CD4-positive, alpha-beta T cell treated with Interleukin-2 at 100 ng/mL for 4 hours (primary cell): ENCODE measurements around the gene GID8.
"Not testable (repeated sequence)": the region's sequence is repeated elsewhere in the genome, so short reads cannot be mapped to it uniquely, and the experiment has no call there.

Source experiments
- DNase-seq: peaks from one replicate; pipeline ENCODE4 v3.0.0-alpha.2; 2020; ENCODE audit warnings: low spot score

GID8 gene

DNA sequence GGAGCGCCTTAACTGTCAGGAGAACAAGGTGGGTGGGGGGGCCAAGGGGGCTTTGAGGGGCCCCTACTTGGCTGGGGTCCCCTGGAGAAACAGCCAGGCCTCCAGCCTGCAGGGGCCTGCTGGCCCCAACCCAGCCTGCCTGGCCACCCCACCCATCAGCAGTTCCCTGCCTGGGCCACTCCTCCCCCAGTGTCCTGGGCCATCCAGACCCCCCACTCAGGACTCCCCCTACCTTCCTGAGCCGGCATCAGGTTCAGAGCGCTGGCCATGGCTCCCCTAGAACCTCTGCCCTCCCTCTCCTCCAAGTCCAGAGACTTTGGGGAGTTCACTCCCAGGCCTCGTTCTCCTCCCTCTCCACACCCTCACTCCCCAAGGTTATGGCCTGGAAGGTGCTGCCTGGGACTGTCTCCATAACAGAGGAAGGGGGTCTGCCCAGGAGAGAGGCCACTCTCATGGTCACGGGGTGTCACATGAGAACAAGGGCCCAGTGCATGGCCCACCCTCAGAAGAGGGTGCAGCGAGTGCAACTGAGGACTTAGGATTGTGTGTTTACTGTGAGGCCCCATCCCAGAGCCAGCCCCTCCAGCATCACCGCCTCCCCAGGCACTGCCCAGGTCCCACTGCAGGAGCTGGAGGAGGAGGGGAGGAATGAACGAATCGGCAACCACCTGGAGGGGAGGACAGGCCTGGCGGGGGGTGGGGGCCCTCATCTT is 20.6 kb downstream of the GID8 start:
- DNase-seq, result no peak

DNA sequence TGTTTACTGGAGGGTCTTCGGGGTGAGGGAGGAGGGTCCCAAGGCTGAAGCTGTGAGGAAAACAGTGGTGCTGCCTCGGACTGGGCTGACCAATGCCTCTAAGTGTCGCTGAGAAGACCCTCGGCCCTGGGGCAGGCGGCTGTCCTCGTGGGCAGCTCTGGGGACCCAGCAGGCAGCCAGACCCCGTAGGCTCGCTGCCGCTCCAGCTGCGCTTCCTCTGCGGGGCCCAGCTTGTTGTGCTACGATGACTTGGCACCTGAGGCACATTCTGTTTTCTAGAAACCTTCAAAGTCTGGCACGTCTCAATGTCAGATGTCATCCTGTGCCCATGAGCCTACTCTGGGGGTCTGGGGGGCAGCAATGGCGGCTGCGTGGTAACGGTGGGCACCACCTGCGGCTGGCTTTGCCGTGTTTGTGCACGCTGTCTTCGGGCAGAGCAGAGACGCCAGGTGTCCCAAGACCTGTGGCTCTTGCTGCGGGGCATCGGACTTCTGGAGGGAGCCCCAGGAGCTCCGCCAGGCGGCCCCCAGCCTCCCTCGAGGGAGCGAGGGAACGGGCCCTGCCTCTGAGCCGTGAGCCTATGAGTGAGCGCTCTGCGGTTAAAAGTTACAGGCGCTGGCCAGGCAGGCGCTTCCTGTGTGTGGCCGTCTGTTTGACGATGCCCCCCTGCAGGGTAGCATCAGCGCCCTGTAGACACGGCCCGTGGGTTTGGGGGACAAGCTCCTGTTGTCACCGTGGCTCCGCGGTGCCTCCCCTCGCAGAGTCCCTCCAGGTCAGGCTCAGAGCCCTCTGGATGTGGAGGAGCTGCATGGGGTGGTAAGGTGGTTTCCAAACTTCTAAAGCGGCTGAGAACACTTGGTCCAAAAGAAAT is 21.4 kb downstream of the GID8 start:
- no peak for DNase-seq

DNA sequence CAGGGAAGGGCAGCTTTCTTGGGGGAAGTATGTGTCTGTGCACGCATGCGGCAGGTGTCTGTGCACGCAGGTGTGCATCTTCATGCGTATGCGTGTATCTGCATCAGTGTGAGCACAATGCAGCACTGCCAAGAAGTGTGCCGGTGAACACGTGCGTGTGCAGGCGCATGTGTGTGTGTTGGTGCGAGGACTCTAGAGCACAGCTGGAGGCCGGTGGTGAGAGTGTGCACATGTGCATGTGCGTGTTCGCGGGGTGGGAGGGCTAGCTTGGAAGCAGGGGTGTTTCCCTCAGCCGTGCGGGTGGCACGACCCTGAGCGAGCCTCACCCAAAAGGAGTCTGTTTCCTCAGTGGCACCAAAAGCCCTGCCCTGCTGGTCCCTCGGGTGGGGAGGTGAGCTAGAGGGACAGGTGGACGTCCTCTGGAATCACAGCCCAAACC is 22.1 kb downstream of the GID8 start:
- DNase-seq, result no peak

DNA sequence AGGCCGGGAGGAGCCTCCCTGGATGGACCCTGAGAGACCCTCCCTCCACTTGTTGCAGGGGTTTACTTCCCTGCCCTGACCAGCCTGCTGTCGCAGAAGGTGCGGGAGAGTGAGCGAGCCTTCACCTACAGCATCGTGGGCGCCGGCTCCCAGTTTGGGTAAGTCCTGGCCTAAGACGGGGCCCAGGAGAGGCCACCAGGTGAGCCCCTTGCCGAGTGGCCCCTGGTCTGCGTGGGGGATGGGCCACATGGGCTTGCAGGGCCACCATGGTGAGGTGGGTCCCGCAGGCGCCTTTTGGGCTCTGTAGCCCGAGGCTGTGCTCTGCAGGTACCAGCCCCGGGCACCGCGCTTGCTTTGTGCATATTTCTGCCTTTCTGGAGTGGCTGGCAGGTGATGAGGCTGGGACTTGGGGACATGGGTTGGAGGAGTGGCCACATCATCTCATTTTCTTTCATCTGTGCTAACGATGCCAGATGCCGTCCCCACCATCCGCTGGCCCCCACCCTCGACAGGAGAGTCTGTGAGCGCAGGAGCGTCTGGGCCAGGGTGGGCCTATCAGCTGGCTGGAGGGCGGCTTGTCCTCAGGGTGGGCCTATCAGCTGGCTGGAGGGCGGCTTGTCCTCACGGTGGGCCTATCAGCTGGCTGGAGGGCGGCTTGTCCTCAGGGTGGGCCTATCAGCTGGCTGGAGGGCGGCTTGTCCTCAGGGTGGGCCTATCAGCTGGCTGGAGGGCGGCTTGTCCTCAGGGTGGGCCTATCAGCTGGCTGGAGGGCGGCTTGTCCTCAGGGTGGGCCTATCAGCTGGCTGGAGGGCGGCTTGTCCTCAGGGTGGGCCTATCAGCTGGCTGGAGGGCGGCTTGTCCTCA is 22.7 kb downstream of the GID8 start:
- DNase-seq, result not testable (repeated sequence)

DNA sequence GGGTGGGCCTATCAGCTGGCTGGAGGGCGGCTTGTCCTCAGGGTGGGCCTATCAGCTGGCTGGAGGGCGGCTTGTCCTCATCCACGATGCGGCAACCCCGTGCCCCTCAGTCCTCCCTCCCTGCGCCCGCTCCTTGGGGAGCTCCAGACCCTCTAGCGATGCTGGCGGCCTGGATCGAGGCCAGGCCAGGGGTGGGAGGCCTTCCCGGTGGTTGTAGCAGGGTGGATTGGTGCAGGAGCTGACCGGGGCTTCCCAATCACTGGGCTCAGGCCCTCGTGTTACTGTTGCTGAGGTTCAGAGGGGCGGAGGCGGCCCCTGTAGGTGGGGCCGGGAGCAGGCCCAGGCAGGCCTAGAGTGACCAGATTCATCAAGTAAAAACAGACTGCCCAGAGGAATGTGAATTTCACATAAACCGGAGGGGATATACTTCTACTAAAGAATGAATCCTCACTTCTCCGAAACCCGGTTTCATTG is 23.4 kb downstream of the GID8 start:
- no peak for DNase-seq

DNA sequence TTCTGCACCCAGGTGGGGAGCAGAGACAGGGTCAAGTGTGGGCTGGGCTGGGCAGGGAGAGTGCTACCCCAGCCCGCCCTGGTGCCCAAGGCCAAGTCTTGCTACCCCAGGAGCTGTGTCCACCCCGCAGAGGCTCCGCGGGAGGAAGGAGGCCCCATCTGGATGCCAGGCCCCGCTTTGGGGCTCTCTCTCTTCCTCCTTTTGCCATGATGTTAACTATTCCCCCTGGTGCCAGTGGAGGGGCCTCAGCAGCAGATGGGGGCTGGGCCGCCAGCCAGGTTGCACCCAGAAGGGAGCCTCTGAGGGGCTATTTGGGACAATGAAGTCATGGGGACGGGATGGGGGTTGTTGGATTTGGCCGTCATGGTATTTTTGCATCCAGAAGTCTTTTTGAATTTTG is 23.9 kb downstream of the GID8 start:
- no peak for DNase-seq

DNA sequence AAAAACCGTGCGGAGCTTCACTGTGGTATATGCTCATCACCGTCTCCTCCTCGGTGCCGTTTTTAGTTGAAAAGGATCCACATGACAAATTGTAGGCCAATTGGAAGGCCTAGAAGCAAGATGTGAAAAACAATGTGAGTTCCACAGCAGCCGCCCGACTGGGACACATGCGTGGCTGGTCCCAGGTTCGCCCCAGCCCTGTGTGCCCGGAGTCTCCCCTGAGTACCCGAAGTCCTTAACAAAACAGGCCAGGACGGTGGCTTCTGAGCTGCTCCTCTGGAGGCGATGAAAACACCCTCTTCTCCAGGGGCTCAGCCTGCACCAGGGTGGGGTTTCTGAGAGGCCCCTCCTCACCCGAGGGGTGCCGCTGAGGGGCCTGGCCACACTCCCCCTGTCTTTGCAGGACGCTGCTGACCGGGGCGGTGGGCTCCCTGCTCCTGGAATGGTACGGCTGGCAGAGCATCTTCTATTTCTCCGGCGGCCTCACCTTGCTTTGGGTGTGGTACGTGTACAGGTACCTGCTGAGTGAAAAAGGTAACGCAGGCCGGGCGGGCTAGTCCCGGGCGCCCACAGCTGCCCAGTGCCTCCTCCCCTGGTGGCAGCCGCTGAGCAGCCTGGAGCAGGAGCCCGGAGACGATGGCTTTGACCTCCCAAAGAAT is 24.4 kb downstream of the GID8 start:
- DNase-seq, result no peak

DNA sequence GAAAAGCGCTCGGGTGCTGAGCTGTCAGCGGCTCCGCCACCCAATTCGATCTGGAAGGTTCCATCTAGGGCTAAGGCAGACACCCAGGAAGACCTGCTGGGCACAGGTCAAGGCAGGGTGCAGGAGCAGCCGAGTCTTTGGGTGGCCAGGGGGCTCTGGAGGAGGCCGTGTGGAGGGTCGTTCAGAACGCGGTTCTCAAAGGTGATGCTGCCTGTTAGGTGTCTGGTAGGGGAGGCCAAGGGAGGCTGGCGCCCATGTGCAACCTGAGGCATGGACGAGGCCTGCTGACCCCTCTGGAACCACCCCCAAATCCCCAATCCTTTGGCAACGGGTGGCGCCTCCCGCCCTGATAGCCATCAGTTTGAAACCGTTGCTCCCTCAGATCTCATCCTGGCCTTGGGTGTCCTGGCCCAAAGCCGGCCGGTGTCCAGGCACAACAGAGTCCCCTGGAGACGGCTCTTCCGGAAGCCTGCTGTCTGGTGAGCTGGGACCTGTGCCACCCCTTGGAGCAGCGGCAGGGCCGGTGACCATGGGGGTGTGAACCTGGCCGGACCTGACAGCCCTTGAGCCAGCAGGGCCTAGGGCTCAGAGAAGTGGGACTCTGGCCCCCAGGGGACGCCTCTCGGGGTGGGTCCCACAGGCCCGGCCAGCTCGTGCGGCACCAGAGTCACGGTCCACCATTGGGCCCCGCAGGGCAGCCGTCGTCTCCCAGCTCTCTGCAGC is 25.1 kb downstream of the GID8 start:
- DNase-seq, result no peak

DNA sequence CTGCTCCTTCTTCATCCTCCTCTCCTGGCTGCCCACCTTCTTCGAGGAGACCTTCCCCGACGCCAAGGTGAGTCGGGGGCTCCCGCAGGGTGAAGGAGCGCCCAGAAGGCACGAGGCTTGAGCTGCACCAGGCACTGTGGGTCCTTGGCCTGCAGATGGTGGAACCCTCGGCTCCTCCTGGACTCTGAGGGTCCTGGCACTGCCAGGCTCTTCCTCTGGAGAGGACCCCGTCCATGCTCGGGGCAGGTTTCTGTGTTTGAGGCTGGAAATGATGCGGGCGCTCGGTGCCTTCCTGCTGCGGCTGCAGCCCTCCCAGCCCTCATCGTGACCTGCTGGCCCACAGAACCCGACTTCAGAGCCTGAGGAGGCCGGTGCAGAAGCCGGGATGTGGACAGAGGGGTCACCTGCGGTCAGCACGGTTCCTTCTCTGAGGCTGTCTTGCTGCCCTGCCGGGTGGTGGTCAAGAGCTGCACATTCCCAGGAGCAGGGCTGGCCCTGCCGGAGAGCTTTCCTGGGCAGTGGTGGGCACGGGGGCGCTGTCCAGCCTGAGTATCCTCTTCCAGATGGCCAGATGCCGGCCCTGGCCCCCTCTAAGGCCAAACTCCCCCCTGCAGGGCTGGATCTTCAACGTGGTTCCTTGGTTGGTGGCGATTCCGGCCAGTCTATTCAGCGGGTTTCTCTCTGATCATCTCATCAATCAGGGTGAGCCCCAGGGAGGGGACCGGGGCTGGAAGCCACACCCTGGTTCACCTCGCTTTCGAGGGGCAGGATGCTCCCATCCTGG is 25.9 kb downstream of the GID8 start:
- DNase-seq, result no peak

DNA sequence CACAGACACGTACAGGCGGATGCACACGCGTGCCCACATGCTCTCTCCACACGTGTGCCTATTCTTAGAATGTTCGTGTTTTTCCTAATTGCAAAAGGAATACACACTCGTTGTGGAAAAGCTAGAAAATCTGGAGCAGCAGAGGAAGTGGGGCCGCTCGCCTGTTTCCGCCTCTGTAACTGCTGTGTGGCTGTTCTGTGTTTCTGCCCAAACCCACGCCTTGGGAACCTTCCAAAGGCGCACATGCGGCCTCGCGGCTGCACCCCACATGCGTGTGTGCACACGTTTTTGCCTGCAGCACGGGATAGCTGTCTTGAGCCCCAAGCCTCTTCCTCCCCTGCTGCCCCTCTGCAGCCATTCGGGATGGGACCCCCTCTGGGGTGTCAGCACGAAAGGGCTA is 26.8 kb downstream of the GID8 start:
- DNase-seq, result no peak

DNA sequence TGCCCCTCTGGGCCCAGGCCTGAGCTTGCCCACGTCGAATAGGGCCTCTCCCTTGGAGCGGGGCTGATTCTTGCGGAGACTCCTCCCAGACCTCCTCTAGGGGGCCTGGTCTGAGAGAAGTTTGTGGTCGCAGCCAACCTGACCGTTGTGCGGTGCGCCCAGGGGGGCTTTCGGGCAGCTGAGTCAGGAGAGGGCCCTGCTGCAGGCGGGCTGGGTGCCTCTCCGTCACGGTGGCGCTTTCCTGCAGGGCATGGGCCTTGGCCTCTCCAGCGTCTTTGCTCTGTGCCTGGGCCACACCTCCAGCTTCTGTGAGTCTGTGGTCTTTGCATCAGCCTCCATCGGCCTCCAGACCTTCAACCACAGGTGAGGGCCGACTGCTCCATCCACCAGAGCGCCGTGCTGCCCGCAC is 27.4 kb downstream of the GID8 start:
- DNase-seq, result no peak

DNA sequence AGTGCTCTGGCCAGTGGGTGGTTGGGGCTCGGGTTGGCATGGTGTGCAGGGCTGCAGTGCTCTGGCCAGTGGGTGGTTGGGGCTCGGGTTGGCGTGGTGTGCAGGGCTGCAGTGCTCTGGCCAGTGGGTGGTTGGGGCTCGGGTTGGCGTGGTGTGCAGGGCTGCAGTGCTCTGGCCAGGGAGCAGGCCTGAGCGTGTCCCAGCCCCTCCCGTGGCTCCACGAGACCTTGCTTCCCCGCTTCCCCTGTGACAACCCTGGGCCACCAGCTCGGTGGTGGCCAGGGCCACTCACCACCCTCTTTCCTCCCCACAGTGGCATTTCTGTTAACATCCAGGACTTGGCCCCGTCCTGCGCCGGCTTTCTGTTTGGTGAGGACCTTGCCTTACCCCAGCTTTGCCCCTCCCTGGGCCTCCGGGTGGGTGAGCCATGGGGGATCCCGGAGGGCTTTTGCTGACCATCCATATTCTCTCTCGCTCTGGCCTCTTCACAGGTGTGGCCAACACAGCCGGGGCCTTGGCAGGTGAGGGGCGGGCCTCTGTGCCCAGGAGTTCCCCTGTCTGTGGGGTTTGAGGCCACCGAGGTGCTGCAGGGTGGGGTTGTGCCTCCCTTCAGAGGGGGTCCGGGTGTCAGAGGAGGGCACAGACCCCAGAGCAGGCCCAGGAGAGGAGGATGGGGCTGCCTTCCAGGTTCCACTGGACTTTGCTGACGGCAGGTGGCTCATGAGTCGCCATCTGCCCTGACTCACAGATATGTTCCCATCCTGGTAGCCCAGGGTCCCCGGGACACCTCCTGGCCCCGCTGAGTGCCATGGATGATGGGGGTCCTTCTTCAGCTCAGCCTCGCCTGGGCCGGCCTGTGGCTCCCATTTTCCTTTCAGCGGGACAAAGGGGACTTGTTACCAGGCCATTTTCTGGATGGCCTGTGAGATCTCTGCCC is 28.5 kb downstream of the GID8 start:
- no peak for DNase-seq

DNA sequence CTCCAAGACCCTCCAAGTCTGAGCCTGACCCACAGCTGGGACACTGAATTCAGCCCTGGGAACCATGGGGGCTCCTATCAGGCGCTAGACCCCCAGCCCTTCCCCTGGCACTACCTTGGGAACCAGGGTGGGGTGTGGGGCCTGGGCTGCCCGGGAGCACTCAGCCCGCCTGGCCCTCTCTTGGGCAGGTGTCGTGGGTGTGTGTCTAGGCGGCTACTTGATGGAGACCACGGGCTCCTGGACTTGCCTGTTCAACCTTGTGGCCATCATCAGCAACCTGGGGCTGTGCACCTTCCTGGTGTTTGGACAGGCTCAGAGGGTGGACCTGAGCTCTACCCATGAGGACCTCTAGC is 29.2 kb downstream of the GID8 start:
- no peak for DNase-seq

DNA sequence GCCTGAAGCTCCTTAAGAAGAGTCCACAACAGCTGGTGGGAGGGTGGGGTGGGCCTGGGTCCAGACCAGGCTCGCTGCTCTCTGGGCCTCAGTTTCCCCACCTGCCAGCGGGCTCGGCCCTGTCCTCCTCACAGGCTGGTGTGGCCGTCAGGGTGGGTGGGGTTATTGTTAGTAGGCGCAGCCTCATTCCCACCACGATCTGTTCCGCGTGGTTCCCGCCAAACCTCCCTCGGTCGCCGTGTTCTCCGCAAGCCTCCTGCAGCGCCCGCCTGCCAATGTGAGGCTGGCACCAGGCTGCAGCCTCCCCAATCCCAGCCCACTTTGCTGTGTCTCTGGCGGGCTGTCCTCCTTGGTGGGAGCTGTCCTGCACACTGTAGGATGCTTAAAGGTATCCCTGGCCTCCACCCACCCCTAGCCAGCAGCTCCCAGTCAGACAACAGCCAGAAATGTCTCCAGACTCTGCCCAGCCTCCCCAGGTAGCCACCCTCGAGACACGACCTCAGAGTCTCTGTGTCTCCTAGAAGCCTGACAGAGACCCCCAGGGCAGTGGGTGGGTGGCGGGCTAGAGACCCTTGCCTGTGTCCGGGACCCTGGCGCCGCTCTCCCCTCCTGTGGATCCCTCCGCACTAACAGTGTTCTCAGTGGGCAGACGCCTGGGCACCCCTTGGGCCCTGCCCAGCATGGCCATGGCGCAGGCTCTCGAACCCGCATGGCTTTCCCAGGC is 29.8 kb downstream of the GID8 start:
- no peak for DNase-seq

DNA sequence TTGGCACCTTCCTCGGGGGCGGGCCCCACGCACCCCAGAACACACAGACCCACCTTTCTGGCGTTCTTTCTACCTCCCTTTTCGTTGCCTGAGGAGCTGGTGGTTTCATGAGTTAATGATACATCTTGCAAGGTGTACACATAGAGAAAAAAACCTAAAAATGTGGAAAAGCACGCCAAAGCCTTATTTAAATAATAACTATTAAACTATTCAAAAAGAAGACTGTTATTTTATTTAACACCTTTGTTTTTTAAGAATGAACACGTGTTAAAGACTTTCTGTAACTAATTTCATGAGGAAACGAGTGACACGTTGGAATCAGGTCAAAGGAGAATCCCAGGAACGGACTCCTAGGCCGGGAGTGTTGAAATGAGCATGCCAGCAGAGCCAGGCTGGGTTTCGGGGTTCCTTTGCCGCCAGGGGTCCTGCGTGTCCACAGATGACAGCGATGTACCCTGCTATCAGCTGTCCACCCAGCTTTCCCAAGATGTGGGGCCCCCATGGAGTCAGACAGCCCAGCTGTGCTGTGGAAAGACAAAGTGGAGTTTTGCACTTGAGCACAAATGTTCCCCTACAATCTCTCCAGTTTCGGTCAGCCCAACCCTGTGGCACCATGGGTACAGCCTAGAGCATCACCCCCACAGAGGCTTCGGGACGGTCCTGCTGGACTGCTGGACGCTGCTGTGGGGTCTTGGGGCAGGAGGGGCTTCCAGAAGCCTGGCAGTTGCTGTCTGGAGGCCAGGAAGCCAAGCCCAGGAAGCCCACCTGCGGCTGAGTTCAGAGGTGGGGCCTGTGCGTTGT is 30.6 kb downstream of the GID8 start:
- DNase-seq, result no peak

DNA sequence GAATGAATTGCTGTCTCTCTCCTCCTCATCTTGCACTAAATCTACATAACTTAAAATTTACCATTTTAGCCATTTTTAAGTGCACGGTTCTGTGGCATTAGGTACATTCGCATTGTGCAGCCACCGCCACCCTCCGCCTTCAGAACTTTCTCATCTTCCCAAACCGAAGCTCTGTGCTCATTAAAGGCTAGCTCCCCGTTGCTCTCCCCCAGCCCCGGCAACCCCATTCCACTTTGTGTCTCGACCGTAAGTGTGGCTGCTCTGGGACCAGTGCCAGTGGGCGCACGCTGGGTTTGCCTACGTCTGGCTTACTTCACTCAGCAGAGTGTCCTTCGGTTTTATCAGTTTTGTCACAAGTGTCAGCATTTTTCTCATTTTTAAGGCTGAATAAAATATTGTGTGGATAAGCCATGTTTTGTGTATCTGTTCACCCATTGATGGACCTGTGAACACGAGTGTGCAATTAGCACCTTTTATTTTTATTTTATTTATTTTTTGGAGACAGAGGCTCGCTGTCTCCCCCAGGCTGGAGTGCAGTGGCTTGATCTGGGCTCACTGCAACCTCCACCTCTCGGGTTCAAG is 31.3 kb downstream of the GID8 start:
- no peak for DNase-seq

DNA sequence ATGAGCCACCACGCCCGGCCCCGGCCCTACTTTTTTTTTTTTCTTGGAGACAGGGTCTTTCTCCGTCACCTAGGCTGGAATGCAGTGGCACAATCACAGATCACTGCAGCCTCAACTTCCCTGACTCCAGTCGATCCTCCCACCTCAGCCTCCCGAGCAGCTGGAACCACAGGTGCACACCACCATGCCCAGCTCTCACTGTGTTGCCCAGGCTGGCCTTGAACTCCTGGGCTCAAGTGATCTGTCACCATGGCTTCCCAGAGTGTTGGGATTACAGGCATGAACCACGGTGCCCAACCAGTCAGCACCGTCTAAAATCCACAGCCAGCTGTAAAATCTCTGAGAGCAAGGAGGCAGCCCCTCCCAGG is 32.0 kb downstream of the GID8 start:
- no peak for DNase-seq
